HL-60/S4 treated with retinoic acid at 250 ng/mL for 4 days and 3 days (cell line): ENCODE results near the gene EGFL7.

Experiments used
- in situ Hi-C: fragments of 300-500 bp; cut with MboI; formaldehyde crosslinking; loops from 2 replicates; pipeline ENCODE4 v1.7.0; 2022; ENCODE audit warnings: low sequenced_read_pairs

Gene EGFL7

DNA sequence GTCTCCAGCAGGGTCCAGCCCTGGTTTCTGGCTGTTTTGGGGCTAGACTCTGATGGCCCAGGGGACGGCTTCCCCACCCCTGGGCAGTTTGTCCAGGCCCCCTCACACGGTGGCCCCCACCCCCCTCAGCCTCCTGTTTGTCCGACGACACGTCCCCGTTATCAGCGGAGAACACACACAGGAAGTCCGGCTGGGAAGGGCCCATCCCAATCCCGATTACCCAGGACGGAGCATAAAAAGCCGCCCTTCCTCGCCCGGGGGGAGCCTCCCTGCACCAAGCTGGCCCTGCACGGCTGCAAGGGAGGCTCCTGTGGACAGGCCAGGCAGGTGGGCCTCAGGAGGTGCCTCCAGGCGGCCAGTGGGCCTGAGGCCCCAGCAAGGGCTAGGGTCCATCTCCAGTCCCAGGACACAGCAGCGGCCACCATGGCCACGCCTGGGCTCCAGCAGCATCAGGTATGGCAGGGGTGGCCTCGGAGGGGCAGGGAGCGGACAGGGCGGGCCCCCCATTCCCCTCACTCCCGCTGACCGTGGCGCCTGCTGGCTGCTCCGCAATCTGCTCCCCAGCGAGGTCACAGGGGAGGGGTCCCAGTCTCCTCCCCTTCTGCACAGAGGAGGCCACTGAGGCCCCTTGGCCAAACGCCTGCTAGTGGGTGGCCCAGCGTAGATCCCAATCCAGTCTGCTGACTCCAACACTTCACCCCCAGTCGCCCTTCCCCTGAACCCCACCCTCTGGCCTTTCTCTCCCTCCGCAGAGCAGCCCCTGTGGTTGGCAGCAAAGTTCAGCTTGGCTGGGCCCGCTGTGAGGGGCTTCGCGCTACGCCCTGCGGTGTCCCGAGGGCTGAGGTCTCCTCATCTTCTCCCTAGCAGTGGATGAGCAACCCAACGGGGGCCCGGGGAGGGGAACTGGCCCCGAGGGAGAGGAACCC, at the start of gene EGFL7:
Gene EGFL7 (plus strand): TSS at position 261 of the 926 bp plus-strand sequence. CDS start 5,367 bp downstream, outside the sequence.
- in situ Hi-C loops = no loop called here

DNA sequence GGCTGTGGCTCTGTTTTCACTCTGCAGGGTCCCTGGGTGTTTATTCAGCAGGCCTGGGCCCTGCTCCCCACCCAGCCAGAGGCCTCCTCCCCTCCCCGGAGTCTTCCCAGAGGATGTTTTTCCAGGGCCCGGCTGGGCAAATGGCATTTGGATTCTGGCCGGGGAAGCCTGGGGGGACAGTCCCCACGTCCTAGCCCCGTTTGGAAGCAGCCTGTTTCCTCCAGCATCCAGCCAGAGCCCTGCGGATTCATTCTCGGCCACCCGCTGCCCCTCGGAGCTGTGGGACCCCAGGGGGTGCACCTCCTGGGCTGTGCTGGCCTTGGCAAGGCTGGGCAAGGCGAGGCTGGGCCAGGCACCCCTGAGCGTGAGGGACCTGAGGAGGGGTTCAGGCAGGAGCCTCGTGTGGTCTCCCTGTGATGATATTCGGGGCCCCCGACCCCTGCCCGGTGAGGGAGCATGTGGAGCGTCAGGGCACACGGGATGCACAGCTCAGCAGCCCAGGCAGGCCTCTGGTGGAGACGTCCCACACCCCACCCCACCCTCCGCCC, 48.8 kb upstream of the EGFL7 start:
- in situ Hi-C loops = no loop called here

- in situ Hi-C loops = no loop called here
Measured at GRCh38 chr9:136614372-136614922, 48.3 kb upstream of the EGFL7 start.

DNA sequence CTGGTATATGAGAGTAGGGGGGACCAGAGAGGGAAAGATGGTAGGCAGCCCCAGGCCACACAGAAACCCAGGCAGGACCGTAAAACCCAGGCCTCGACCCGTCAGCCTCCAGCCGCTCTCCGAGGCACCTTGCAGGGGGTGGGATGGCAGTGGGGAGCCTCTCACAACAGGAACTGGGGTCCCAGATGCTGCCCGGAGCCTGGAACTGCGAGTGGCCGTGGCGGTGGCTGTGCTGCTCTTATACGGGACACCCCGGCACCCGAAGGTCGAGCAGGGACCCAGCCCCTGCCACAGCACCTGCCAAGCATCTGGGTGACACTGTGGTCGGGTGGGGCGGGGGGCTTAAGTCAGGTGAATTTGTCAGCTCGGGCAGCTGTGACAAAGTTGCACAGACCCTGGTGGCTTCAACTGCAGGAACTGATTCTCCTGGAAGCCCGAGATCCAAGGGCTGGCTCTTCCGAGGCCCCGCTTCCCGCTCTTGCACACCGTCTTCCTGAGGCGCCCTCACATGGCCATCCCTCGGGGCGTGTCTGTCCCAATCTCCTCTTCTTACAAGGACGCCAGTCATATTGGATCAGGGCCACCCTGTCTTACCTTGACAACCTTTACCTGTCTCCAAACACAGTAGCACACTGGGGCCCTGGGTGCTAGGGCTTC, 47.6 kb upstream of the EGFL7 start:
- in situ Hi-C loops = no loop called here

DNA sequence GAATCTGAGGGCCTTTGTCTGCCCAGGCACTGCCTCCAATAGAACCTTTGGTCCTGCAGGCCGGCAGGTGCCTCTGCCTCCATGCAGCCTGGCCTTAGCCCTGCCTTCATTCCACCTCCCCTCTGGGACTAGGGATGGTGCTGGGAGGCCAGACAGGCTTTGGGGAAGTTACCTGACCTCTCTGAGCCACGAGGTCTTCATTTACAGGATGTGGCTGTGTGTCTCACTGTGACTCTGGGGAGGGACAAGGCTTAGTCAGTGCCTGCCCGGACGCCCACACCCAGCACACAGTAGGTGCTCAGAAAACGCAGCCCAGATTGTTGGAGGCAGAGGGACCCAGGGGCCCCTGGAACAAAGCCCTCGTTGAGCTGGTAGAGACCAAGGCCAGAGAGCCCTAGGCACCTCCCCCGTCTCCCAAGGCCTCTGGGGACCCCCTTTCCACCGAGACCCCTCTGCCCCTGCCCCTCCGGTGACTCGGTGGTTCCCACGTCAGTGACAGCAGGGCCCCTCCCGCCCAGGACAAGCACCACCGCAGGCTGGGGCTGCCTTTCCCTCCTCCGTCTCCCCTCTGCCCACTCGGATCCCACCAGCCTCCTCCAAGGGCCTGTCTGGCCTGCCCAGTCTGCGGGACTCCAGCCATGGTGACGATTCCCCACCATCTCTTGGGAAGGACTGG, 46.9 kb upstream of the EGFL7 start:
- in situ Hi-C loops = no loop called here

GRCh38 chr9:136616307-136616635, 46.4 kb upstream of the EGFL7 start:
- in situ Hi-C loops = no loop called here

- in situ Hi-C loops = no loop called here
Measured at GRCh38 chr9:136616948-136617695, 45.6 kb upstream of the EGFL7 start.

- in situ Hi-C loops = no loop called here
Measured at GRCh38 chr9:136617746-136618579, 44.8 kb upstream of the EGFL7 start.

DNA sequence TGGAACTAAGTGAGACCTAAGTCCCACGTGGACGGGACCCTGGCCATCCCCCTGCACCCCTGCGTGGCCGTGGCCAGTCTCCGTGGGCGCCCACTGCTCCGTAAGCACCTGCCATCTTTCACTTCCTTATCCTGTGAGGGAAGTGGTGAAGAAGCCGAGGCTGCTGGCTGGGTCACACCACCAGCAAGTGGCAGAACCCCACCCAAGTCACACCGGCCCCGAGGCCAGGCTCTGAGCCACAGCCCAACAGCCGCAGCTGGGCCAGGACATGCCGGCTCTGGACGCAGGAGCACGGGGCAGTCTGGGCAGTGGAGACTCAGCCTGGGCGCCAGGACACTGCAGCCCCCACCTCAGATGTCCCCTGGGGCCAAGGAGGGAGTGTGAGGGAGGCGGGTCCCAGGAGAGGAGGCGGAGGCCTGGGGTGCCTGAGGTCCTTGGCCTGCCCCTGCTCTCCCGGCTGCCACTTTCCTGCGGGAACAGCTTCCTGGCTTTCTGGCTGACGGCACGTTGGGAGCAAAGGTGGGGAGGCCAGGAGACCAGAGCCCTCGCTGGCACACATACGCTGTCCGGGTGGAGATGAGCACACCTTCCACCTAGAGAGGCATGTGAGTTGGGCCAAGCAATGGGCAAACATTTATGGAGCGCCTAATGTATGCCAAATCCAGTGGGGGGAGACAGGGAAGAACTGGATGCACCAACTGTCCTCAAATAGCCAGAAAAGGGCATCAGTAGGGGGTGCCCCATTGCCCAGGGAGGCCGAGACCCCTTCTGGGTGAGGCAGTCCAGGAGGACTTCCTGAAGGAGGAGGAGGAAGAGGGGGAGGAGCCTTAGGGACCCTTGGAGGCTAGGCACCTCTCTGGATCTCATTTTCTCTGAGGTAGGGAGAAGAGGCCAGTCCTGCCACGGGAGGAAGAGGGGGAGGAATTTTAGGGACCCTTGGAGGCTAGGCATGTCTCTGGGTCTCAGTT, 43.9 kb upstream of the EGFL7 start:
- in situ Hi-C loops = no loop called here

DNA sequence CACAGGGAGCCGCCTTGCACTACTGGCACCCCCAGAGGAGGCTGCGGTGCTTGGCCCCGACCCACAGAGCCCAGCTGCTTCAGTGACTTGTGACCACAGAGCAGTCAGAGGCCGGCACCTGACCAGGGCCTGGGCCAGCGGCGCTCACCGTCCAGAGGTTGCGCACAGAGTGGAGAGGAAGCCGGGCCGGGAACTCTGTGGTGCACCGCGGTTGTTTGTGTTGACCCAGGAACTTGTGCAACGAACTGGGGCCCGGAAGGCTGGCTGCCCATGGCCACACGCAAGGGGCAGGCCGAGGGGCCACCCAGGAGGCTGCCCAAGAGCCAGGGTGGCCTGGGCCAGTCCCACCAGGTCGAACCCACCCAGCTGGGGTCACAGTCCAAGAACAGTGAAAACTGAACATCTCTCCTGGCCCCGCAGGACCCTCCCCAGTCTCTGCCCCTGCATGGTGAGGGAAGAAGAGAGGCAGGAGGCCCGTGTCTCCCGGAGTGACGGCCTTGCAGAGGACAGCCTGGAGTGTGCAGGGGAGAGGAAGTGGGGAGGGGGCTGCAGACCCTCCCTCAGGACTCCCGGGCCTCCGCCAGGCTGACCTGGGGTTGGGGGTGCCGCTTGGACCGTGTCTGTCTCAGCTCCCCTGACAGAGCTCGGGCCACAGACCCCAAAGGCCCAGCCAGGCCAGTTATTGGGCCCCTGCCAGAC, 42.8 kb upstream of the EGFL7 start:
- in situ Hi-C loops = no loop called here

- in situ Hi-C loops = no loop called here
Measured at GRCh38 chr9:136620441-136621018, 42.2 kb upstream of the EGFL7 start.

GRCh38 chr9:136621019-136621733, 41.5 kb upstream of the EGFL7 start:
- in situ Hi-C loops = no loop called here

- in situ Hi-C loops = no loop called here
Measured at GRCh38 chr9:136621734-136622093, 41.0 kb upstream of the EGFL7 start.

DNA sequence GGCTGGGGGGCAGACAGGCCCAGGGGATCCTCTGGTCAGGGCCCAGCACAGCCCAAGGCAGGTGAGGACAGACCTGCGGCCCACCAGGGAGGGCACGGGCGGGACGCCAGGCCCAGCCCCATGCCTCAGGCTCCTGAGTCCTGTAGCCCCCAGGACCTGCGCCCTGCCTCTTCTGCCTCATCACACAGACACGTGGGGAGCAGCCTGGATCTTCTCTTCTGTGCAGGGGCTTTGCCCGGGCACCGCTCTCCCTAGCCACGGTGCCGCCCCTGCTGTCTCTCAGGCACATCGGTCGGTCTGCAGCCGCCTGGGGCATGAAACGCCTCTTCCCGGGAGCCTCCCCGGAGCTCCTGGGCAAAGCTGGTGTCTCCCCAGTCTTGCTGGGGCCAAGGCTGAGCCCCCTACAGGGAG, 40.2 kb upstream of the EGFL7 start:
- in situ Hi-C loops = no loop called here

GRCh38 chr9:136623016-136623841, 39.5 kb upstream of the EGFL7 start:
- in situ Hi-C loops = no loop called here

DNA sequence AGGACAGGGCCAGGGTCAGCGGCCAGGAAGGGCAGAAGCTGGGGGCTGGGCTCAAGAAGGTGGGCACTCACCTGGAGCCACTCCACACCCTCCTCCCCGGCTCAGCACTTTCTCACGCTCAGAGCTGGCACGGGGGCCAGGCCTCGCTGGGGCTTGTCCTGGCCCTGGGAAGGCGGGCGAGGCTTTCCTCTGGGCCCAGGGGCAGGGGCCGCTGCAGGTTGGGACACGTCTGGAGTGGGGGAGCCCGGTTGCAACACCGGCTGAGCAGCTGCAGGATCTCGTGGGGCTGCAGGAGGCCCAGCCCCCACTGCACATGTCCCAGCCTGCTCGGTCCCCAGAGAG, 38.9 kb upstream of the EGFL7 start:
- in situ Hi-C loops = no loop called here
